HPDE6-E6E7 (cell line): Measurements from ENCODE around the gene TMEM9.

Experiments
- DNase-seq: peaks from one replicate; pipeline ENCODE4 v3.0.0; 2011; ENCODE audit warnings: missing footprints; ENCODE audit errors: extremely low spot score

The TMEM9 gene

DNA sequence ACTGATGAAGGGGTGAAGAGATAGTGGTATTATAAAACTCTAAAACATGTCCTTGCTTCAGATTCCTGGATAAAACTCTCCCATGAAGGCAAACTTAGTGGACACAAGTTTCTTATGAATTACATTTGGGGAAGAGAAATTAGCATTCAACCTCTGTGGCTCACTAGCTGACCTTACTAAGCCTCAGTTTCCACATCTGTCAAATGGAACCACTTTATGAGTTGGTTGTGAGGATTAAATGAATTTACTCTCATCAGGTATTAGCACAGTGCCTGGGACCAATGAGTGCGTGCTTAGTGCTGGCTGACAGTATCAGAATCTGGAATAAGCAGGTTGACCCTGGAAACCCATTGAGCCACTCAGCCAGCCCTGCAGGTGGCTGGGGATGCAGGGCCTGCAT is 44.6 kb downstream of the TMEM9 start:
- no peak for DNase-seq

GRCh38 chr1:201108614-201109013 is 45.7 kb downstream of the TMEM9 start:
- no peak for DNase-seq

DNA sequence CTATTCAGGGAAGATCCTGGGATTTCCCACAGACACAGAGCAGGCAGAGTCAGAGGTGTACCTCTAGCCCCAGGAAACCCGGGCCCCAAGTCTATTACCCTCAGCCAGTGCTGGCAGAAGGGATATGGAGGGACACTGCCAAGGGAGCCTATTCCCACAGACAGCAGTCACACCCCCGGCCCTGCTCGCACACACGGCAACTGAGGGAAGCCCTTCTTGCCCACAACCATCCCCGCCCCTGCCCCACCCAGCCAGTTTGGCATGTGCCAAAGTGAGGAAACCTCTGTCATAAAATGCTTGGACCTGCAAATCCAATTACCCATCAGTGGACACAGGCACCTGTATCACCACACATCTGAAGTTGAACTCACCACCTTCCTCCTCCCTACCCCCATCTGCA is 48.6 kb downstream of the TMEM9 start:
- DNase-seq, result no peak

- DNase-seq, result no peak
These were observed 50.1 kb downstream of the TMEM9 start for GRCh38 chr1:201104141-201104540.

GRCh38 chr1:201103666-201104065 is 50.6 kb downstream of the TMEM9 start:
- no peak for DNase-seq

DNA sequence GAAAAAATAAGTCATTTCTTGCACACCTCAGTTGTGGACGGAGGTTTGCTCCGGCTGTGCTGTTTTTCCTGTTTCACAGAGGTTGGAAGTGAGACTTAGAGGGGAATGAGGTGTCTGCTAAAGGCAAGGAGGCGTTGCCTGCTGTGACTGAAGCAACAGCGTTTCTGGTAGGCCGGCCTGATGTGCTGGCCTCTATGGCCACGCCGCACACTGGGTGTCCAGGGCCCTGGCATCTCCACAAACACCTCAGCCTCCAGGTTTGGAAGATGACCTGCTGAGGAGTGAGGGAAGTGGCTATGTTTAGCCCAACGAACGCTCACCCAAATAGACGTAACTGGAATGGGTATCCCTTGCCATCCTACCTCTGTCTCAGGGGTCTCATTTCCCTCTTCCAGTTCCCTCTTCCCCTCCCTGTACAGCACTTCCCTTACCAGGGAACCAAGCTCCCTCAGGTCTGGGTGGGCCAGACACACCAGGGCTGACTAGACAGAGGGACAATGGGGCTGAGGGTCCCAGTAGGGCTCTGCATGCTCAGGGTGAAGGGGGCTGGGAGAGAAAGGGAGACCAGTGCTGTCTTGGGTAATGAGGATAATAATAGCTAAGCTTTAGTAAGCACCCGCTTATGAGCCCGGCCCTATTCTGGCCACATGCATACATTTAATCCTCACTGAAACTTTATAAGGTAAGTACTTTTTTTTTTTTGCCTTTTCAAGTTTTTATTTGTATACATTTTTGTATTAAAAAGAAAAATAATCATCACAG is 53.9 kb downstream of the TMEM9 start:
- DNase-seq, result no peak

GRCh38 chr1:201098992-201099677 is 55.1 kb downstream of the TMEM9 start:
- DNase-seq, result no peak

DNA sequence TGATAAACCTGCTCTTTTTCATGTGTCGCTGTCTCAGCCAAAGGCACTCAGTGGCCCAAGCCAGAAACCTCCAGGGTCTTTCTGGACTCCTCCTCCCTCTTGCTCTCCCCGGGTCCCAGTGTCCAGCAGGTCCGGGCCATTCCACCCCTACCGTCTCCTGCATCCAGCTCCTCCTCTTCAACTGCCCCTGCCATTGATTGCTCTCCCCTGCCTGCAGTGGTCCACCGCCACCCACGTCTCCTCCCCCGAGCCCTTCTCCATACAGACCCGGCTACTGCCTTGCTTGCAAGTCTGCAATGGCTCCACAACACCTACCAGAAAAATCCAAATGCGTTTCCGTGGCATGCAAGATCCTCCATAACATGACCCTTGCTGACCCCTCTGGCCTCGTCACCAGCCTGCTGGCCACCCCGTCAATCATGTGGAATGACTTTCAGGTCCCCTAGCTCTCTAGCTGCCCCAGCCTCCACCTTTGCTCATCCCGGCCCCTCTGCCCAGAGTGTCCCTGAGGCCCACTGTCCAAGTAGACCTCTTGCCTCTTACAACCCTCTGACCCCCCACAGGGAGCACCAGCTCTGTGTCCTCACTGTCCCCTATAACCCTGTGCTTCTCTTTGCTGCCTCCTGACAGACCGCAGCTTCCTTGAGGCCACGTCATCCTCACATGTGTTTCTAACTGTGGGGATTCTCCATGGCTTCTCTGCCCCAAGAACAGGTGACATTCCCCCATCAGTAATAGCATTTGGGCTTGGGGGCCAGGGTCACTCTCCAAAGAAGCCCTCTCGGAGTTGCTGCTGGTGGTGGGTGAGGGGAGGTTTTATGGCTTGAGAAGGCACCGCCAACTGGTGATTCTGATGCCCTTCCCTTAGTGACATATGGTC is 57.1 kb downstream of the TMEM9 start:
- DNase-seq, result no peak

DNA sequence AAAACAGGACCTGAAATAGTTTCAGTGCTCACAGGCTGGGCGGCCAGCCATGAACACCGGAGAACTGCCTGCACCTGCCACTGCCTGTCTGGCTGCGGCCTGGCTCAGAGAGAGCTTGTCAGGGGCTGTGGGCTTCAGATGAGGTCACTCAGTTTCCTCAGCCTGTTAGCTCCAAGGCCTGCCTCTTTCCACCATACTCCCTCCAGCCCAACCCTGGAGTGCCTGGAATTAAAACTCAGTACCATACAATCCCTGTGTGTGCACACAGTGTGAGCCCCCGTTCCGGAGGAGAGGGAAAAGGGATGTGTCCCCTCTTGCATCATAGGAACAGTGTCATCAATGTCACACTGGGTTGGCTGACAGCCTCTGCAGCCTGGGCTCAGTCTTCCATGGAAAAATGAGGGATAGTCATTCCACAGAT is 58.2 kb downstream of the TMEM9 start:
- DNase-seq, result no peak

DNA sequence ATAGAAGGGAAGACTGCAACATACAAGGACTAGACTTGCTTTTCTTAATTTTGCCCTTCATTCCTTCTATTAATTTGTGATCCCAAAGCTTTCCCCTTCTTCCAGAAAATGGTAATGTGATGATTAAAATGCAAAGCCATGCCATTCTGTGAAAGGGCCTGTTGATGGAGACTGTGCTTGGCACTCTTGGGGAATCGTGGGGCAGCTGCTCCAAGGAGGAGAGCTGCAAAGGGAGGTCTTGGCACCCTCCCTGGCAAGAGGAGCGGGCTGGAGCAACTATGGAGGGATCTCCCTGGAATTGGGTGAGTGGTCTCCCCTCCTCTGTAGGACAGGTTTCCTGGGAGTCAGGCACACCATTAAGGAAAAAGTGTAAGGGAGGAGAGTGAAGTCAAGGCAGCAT is 58.7 kb downstream of the TMEM9 start:
- DNase-seq, result no peak

DNA sequence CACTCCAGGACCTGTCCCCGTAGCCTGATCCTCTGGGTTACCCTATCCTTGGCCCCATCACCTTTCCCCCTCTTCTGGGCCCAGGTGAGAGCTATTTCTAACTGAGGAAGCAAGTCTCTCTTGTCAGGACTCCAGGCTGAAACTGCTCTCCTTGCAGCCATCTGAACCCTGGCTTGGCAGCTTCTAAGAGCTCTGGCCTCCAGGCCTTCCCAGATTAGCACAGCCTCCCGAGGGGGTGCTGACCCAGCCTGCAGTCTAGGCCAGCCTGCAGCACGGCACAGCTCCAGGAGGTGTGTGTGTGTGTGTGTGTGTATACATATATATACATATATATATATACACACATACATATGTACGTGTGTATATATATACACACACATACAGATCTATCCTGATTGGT is 59.4 kb downstream of the TMEM9 start:
- no peak for DNase-seq

GRCh38 chr1:201093962-201094361 is 60.3 kb downstream of the TMEM9 start:
- no peak for DNase-seq

DNA sequence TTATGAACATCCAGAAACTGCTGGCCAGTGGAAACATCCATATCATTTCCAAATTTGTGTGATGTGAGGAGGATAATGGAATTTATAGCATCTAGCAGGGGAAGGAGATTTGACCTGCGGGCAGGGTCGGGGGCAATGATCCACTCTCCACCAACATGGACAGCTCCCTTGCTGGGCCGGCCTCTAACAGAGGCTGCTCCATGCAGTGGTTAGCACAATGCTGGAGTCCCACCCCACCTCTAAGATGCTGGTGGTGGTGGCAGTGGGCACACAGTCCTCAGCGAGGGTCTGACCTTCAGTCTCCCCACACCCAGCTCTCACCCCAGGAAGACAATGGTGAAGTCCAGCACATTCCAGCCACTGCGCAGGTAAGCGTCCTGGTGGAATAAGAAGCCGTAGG is 60.7 kb downstream of the TMEM9 start:
- DNase-seq, result no peak

GRCh38 chr1:201092738-201093137 is 61.5 kb downstream of the TMEM9 start:
- DNase-seq, result no peak

GRCh38 chr1:201091256-201091655 is 63.0 kb downstream of the TMEM9 start:
- DNase-seq, result no peak

DNA sequence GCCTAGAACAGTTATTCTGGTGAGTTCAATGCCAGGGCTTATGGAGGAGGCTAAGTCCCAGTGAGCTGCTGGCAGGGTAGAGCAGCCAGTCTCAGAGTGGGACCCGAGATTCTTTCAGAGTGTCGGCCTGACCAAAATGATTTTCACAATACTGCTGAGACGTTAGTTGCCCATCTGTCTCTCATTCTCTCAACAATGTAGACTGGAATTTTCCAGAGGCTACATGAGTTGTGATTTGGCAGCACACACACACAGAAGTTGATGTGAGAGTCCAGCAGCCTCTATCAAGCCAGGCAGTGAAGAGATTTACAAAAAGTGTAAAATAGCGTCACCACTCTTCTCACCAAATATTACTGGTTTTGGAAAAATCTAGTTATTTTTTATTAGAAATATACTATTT is 63.7 kb downstream of the TMEM9 start:
- DNase-seq, result no peak

GRCh38 chr1:201089596-201089995 is 64.7 kb downstream of the TMEM9 start:
- DNase-seq, result no peak

DNA sequence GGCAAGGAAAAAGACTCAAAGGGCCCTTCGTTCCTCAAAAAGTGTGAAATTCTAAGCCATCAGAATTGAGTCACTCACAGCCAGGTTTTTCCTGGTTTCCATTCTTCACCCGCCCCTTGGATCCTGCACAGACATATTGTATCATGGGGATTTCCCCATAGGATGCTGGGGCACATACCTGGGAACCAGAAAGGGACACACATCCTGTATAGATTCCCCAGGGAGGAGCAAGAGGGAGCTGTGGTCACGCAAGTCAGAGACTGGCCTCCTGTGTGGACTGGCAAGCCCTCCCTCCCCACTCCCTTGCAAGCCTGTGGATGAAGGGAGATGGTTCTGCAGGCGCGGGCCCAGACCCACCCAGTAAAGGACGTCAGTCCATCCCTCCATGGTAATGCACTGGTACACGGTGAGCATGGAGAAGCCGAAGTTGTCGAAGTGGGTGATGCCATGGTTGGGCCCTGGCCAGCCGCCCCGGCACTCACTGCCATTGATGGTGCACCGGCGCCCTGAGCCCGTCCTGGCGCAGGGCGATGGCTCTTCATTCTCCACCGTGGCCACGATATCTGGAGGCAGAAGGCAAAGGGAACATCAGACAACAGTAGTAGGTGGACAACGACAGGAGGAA is 65.3 kb downstream of the TMEM9 start:
- peak; percentile 33 for DNase-seq

DNA sequence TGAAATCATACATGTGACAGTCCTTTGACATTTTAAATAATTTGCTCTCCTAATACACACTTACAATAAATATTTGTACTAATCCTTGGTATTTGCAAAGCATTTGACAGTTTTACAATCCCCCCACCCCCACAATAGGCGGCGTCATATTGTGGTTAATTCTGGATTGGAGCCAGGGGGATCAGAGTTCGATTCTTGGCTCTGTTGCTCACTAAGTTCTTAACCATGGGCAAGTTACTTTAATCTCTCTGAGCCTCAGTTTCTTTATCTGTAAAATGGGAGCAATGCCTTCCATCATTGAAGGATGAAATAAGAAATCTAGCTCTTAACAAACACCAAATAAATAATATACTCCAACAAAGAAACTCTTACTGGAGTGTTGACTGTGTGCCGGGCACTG is 65.9 kb downstream of the TMEM9 start:
- no peak for DNase-seq

DNA sequence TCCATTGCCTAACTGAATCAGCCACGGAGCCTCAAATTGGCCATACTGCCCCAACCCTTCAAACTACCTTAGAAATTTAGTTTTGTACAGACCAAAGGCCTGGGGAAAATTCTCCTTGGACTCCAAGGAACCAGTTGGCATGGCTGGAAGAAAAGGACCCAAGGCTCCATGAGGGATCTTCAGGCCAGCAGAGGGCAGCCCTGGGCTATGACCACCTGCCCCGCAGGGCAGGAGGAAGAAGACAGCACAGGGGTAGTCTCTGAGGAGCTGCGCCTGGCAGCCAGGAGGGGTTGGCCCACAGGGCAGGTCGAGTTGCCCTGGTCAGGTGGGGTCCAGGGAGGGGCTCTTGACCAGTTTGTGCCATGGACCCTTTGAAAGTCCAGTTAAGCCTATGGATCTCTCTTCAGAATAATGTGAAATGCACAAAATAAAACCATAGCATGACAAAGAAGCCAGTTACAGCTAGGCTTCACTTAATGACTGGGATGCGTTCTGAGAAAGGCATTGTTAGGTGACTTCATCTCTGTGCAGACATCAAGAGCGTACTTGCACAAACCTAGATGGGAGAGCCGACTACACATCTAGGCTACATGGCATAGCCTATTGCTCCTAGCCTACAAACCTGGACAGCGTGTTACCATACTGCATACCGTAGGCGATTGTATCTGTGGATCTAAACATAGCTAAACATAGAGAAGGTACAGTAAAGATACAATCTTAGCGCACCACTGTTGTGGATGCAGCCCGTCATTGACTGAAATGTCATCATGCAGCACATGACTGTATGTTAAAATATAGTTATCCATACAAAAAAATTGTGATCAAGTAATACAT is 68.2 kb downstream of the TMEM9 start:
- peak; percentile 77 for DNase-seq
